ENCODE results near the gene MICAL3.

GRCh38 chr22:17962168-17962567 lies 62.2 kb downstream of the MICAL3 start:
- TF ChIP-seq, protein P1, sequence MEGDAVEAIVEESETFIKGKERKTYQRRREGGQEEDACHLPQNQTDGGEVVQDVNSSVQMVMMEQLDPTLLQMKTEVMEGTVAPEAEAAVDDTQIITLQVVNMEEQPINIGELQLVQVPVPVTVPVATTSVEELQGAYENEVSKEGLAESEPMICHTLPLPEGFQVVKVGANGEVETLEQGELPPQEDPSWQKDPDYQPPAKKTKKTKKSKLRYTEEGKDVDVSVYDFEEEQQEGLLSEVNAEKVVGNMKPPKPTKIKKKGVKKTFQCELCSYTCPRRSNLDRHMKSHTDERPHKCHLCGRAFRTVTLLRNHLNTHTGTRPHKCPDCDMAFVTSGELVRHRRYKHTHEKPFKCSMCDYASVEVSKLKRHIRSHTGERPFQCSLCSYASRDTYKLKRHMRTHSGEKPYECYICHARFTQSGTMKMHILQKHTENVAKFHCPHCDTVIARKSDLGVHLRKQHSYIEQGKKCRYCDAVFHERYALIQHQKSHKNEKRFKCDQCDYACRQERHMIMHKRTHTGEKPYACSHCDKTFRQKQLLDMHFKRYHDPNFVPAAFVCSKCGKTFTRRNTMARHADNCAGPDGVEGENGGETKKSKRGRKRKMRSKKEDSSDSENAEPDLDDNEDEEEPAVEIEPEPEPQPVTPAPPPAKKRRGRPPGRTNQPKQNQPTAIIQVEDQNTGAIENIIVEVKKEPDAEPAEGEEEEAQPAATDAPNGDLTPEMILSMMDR (IDR thresholded peaks at IDR 0.05 in 4 of 5, conservative IDR thresholded peaks at IDR 0.05 in 1 of 5), result no peak
- TF ChIP-seq POLR2A (IDR thresholded peaks at IDR 0.05), result no peak
